Panc1 (cell line): Measurements from ENCODE around the gene MYEOV. TPM values are rescaled to one million over a fixed set of nuclear protein-coding genes. Genes with fewer than 3 reads are reported as not detected.

Experiments used
- ATAC-seq: fragments of 200-7000 bp; cut with Tn5 transposase; 2 replicates; pipeline ENCODE4 v1.9.1; 2020; ENCODE audit warnings: mild to moderate bottlenecking, moderate library complexity
- BruUV-seq: library from RNA; stranded (reverse); fragments of 400-500 nt; replicated peaks from 2 replicates; lab custom pipeline; 2021; lab: Mats Ljungman, UMichigan
- CTCF ChIA-PET: fragments of 300-600 bp; sonication (Branson Sonifier 250); formaldehyde crosslinking; loops from one replicate; lab custom pipeline; 2022; ENCODE audit warnings: antibody characterized with exemption; lab: Charles Lee
- POLR2A ChIA-PET: fragments of 300-600 bp; sonication (Branson Sonifier 250); formaldehyde crosslinking; loops from one replicate; lab custom pipeline; 2022; ENCODE audit warnings: antibody characterized with exemption; lab: Charles Lee
- DNase-seq: peaks from one replicate; pipeline ENCODE4 v3.0.0-alpha.2; 2010; ENCODE audit warnings: low read depth, low spot score
- H3K27ac ChIP-seq: 2 replicates; pipeline ENCODE4 v1.5.1; 2011; ENCODE audit warnings: mild to moderate bottlenecking, low read length, inconsistent platforms
- H3K27me3 ChIP-seq: fragments of 200-500 bp; sonication (Bioruptor generic); 2 replicates; pipeline ENCODE4 v1.6.0; 2014; ENCODE audit warnings: low read length, inconsistent platforms; ENCODE audit not compliant: control insufficient read depth, insufficient read depth
- H3K36me3 ChIP-seq: fragments of 200-500 bp; sonication (Bioruptor generic); 2 replicates; pipeline ENCODE4 v1.5.1; 2014; ENCODE audit warnings: inconsistent platforms, mild to moderate bottlenecking, low read length, moderate library complexity; ENCODE audit not compliant: control insufficient read depth, insufficient read depth
- H3K4me1 ChIP-seq: 2 replicates; pipeline ENCODE4 v1.5.1; 2011; ENCODE audit warnings: inconsistent platforms, mild to moderate bottlenecking, low read length, moderate library complexity; ENCODE audit not compliant: control insufficient read depth, insufficient read depth
- H3K4me3 ChIP-seq, 2 experiments: 2 replicates each; pipeline ENCODE4 v1.5.1; 2011 to 2012; ENCODE audit warnings: low read depth in 2 of 2, low read length in 2 of 2, mild to moderate bottlenecking in 2 of 2, inconsistent platforms in 1 of 2, moderate library complexity in 1 of 2
- H3K9me3 ChIP-seq: fragments of 200-500 bp; sonication (Bioruptor generic); 2 replicates; pipeline ENCODE4 v1.5.1; 2014; ENCODE audit warnings: low read depth, mild to moderate bottlenecking, inconsistent platforms, low read length, moderate library complexity; ENCODE audit not compliant: control insufficient read depth, insufficient read depth
- POLR2AphosphoS5 ChIP-seq: IDR thresholded peaks from 2 replicates; pipeline ENCODE4 v1.6.1; 2012; ENCODE audit warnings: mild to moderate bottlenecking, low read depth, low read length, moderate library complexity
- SIN3A ChIP-seq: IDR thresholded peaks from 2 replicates; pipeline ENCODE4 v1.6.1; 2012; ENCODE audit warnings: low read depth, mild to moderate bottlenecking, low read length, moderate library complexity, borderline replicate concordance; ENCODE audit not compliant: insufficient read depth
- TCF7L2 ChIP-seq: IDR thresholded peaks from 2 replicates; pipeline ENCODE4 v1.6.1; 2011; ENCODE audit warnings: mild to moderate bottlenecking, low read depth, low read length, inconsistent platforms
- in situ Hi-C: cut with HindIII; loops from 2 replicates; pipeline ENCODE4 v1.10.0; 2016; ENCODE audit warnings: low sequenced_read_pairs, low pct_unique_long_range_greater_than_20kb
- intact Hi-C: fragments of 100-400 bp; cut with micrococcal nuclease; formaldehyde crosslinking; loops from one replicate; pipeline ENCODE4 v1.10.0; 2022; ENCODE audit not compliant: unreplicated experiment
- total RNA-seq: library from RNA; stranded (reverse); gene quantifications from one replicate; pipeline ENCODE4 v1.2.1, GENCODE V29; 2021; ENCODE audit not compliant: unreplicated experiment
- TF ChIP-seq, protein P1 (sequence below): fragments of 450-650 bp; IDR thresholded peaks from 2 replicates; pipeline ENCODE4 v1.5.1; 2017; ENCODE audit warnings: mild to moderate bottlenecking
- TF ChIP-seq, protein P2 (sequence below), 2 experiments: IDR thresholded peaks; 2 replicates each; pipeline ENCODE4 v1.6.1; 2011 to 2012; ENCODE audit warnings: low read depth in 2 of 2, control low read depth in 1 of 2, low read length in 1 of 2, mild to moderate bottlenecking in 1 of 2, moderate library complexity in 1 of 2; ENCODE audit not compliant: insufficient read depth in 1 of 2

Gene MYEOV
- total RNA-seq, 1 experiment from 2014 or later: 69.8 TPM

DNA sequence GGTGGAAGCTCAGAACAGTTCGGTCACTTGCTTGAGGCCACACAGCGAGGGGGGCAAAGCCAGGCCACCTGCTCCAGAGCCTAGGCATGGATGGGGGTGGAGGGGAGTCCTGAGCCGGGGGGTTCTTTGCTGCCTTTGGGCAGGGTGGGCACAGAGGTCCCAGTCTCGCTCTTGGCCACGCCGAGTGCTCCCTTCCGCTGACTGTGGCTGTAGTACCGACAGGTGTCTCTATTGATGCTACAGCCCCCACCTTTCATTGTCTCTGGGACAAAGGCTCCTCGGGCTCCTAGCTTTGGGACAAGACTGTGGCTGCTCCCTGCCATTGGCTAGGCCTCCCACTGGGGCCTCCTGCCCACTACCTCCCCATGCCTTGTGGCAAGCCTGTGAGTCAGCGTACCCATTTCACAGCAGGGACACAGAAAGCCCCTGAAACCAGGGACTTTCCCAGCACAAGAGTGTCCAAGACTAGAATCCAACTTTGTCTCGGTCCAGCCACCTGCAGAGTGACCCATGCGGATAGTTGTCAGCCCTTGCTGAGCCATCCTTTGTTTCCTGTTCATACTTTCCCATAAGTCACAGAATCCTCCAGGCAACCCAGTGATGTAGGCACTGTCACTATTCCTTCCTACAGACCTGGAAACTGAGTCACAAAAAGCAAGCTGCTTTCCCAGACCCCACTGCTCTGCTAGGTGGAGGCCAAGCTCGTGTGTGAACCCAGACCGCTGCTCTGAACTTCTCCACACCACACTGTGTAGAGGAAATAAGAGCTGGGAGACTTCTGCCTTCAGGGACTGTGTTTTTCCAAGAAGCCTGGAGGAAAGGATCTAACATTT lies 17.2 kb downstream of the MYEOV start:
- H3K36me3 ChIP-seq: no peaks in the 10 kb centered on the region
- TF ChIP-seq SIN3A (no peak), TCF7L2 (no peak), POLR2AphosphoS5 (no peak)
- TF ChIP-seq, protein P1, sequence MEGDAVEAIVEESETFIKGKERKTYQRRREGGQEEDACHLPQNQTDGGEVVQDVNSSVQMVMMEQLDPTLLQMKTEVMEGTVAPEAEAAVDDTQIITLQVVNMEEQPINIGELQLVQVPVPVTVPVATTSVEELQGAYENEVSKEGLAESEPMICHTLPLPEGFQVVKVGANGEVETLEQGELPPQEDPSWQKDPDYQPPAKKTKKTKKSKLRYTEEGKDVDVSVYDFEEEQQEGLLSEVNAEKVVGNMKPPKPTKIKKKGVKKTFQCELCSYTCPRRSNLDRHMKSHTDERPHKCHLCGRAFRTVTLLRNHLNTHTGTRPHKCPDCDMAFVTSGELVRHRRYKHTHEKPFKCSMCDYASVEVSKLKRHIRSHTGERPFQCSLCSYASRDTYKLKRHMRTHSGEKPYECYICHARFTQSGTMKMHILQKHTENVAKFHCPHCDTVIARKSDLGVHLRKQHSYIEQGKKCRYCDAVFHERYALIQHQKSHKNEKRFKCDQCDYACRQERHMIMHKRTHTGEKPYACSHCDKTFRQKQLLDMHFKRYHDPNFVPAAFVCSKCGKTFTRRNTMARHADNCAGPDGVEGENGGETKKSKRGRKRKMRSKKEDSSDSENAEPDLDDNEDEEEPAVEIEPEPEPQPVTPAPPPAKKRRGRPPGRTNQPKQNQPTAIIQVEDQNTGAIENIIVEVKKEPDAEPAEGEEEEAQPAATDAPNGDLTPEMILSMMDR: no peak
- TF ChIP-seq, protein P2, sequence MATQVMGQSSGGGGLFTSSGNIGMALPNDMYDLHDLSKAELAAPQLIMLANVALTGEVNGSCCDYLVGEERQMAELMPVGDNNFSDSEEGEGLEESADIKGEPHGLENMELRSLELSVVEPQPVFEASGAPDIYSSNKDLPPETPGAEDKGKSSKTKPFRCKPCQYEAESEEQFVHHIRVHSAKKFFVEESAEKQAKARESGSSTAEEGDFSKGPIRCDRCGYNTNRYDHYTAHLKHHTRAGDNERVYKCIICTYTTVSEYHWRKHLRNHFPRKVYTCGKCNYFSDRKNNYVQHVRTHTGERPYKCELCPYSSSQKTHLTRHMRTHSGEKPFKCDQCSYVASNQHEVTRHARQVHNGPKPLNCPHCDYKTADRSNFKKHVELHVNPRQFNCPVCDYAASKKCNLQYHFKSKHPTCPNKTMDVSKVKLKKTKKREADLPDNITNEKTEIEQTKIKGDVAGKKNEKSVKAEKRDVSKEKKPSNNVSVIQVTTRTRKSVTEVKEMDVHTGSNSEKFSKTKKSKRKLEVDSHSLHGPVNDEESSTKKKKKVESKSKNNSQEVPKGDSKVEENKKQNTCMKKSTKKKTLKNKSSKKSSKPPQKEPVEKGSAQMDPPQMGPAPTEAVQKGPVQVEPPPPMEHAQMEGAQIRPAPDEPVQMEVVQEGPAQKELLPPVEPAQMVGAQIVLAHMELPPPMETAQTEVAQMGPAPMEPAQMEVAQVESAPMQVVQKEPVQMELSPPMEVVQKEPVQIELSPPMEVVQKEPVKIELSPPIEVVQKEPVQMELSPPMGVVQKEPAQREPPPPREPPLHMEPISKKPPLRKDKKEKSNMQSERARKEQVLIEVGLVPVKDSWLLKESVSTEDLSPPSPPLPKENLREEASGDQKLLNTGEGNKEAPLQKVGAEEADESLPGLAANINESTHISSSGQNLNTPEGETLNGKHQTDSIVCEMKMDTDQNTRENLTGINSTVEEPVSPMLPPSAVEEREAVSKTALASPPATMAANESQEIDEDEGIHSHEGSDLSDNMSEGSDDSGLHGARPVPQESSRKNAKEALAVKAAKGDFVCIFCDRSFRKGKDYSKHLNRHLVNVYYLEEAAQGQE (IDR thresholded peaks at IDR 0.05; ENCODE audit: insufficient read depth in 1 of 2, low read depth in 2 of 2, low read length in 1 of 2): no peak
- no peaks in the 10 kb centered on the region for H3K9me3 ChIP-seq
- ChIA-PET CTCF (no interaction called here), POLR2A (no interaction called here)
- peak; percentile 58 for ATAC-seq
- in situ Hi-C loops: no loop called here
- H3K4me3 ChIP-seq: no peak overlapping the region
- intact Hi-C loops: no loop called here
- H3K27me3 ChIP-seq: no peaks in the 10 kb centered on the region
- H3K4me1 ChIP-seq: peaks cover 52% of the 10 kb centered on the region
- no peak for DNase-seq
- peak overlapping the region; percentile 70 for H3K27ac ChIP-seq
- BruUV-seq: no TSS peak

DNA sequence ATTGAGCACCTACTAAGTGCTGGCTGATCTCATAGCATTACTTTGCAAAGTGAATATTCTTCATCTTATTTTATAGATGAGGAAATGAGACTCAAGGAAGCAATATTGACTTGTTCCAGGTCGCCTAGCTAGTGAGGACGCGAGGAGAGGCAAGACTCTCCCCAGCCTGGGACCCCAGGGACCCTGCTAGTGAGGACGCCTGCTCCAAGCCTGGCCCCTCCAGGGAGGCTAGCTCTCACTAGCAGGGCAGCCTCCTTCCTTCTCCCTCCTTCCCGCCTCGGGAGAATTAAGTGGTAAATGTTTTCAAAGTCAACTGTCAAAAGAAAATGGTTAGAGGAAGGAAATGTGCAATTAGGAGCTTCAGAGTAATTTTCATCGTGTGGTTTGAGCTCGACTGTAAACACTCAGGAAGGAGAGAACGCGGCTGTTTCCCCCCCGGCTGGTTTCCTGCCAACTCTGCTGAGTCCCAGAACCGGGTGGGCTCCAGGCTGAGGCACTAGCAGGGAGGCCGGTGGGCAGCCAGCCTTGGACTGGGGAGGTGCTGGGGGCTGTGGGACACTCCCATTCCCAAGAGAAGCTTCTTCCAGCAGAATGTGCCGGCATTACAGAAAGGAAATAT lies 17.9 kb downstream of the MYEOV start:
- CTCF ChIA-PET: interaction anchor here (1.1 kb wide), 1 partner anchor 19 kb away, joined by 4 read pairs; no protein-coding TSS in a partner anchor
- Histone ChIP-seq H3K27me3 (no peaks in the 10 kb centered on the region), H3K27ac (peak overlapping the region; percentile 70), H3K4me3 (no peak overlapping the region), H3K36me3 (no peaks in the 10 kb centered on the region), H3K9me3 (no peaks in the 10 kb centered on the region), H3K4me1 (peaks cover 46% of the 10 kb centered on the region)
- ATAC-seq (no peak), DNase-seq (no peak)
- in situ Hi-C loops: no loop called here
- no TSS peak for BruUV-seq
- TF ChIP-seq, protein P1: no peak
- TF ChIP-seq, protein P2 (IDR thresholded peaks at IDR 0.05; ENCODE audit: insufficient read depth in 1 of 2, low read depth in 2 of 2, low read length in 1 of 2): no peak
- TF ChIP-seq POLR2AphosphoS5 (no peak), TCF7L2 (no peak), SIN3A (no peak)
- POLR2A ChIA-PET: no interaction called here
- intact Hi-C loops: no loop called here
